CD4-positive, alpha-beta T cell treated with Interleukin-6 for 4 hours (primary cell): ENCODE results near the gene GSTO2.
A peak's percentile ranks its signal among the peaks of the same experiment; 100 is the strongest.

Experiments used
- DNase-seq: peaks from one replicate; pipeline ENCODE4 v3.0.0-alpha.2; 2020; ENCODE audit warnings: mixed read lengths

GSTO2 gene

DNA sequence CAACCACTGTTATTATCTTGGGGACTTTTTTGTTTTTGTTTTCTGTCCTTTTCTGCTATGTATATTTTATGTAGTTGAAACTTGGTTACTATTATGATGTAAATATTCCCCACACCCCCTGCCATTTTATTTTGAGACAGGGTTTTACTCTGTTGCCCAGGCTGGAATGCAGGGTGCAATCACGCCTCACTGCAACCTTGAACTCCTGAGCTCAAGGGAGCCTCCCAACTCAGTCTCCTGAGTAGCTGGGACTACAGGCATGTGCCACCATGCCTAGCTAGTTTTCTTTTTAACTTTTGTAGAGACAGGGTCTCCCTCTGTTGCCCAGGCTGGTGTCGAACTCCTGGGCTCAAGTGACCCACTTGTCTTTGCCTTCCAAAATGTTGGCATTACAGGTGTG lies 18.0 kb downstream of the GSTO2 start:
- no peak for DNase-seq

- no peak for DNase-seq
Observed at GRCh38 chr10:104288355-104288754, 19.4 kb downstream of the GSTO2 start.

- peak; percentile 92 for DNase-seq
Observed at GRCh38 chr10:104291439-104291951, 22.5 kb downstream of the GSTO2 start.

DNA sequence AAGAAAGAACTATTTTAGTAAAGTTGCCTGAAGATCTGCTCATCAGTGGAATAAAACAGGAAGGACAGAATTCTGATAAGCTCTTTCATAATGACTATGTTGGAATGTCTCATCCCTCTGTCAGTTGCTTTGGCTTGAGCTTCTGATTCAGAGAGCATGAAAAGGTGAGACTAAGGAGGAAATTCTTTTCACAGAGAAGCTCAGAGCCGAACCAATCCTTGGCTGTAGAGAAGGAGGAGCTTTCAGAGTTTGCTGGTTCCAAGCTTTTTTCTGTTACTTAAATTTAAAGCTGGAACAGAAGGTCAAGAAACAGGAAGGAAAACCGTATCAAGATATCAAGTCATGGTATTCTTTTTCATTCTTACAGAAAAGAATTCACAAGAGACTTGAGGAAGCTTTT lies 24.0 kb downstream of the GSTO2 start:
- DNase-seq: no peak

DNA sequence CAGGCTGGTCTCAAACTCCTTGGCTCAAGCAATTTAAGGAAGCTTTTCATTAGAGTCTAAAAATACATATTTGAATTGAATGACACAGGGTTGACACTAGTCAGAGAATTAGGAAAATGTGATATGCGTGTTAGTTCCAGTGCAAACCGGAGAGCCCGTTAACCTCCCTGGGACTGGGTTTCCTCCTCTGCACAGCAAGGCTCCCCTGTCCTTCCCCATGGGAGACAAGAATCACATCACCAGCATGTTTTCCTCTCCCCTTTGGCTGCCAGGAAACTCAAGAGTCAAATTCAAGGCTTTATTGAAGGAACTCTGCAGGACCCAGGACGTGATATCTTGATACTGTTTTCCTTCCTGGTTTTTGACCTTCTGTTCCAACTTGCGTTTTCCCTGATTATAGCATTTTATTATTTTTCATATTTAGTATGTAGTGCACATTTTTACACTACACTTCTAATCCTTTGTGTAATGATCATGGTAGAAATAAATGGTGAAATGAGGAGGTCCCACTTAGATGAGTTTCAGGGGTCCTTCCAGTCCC lies 24.9 kb downstream of the GSTO2 start:
- no peak for DNase-seq

DNA sequence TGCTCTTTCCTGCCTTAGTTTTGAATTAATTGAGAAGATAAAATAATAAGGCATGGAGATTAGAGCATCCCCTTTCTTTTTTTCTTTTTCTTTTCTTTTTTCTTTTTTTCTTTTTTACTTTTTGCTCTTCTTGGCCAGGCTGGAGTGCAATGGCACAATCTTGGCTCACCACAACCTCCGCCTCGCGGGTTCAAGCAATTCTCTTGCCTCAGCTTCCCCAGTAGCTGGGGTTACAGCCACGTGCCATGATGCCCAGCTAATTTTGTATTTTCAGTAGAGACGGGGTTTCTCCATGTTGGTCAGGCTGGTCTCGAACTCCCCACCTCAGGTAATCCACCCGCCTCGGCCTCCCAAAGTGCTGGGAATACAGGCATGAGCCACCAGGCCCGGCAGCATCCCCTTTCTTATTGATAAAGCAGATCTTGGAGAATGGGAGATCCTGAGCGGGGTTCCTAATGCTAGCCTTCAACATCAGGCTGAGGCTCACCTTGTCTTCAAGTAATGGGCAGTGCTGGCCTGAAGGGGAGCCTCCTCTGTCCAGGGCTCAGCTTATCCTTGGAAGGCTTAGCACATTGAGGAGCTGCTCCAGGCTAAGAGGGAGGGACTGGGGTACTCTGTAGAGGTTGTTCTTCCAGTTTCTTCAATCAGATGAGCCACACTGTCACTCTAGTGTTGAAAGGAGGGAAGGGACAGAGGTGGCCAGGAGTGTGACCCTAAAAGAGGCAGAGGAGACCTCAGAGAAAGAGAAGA lies 27.9 kb downstream of the GSTO2 start:
- no peak for DNase-seq

GRCh38 chr10:104297697-104298660 lies 29.0 kb downstream of the GSTO2 start:
- DNase-seq: peak; percentile 47

DNA sequence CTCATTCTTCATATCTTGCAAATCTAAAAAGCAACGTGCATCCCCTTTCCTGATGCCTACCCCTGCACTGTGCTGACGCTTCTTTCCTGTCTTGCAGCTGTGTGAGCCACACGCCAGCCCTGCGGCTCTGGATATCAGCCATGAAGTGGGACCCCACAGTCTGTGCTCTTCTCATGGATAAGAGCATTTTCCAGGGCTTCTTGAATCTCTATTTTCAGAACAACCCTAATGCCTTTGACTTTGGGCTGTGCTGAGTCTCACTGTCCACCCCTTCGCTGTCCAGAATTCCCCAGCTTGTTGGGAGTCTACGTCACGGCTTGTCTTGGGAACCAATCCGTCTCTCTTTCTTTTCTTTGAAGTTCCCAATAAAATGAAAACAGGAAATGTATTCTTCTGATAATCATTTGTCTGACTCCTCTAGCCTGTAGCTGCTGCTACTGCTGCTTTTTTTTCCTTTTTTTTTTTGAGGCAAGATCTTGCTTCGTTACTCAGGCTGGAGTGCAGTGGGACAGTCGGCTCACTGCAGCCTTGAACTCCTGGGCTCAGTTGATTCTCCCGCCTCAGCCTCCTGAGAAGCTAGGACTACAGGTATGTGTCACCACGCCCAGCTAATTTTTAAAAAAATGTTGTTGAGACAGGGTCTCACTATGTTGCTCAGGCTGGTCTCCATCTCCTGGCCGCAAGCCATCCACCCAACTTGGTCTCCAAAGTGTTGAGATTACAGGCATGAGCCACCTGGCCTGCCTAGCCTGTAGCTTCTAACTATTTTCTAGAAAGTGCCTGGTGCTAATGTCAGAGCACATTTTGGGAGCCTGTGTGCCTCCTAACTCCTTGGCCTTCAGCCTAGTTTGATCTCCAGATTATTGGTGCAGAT lies 30.3 kb downstream of the GSTO2 start:
- no peak for DNase-seq

DNA sequence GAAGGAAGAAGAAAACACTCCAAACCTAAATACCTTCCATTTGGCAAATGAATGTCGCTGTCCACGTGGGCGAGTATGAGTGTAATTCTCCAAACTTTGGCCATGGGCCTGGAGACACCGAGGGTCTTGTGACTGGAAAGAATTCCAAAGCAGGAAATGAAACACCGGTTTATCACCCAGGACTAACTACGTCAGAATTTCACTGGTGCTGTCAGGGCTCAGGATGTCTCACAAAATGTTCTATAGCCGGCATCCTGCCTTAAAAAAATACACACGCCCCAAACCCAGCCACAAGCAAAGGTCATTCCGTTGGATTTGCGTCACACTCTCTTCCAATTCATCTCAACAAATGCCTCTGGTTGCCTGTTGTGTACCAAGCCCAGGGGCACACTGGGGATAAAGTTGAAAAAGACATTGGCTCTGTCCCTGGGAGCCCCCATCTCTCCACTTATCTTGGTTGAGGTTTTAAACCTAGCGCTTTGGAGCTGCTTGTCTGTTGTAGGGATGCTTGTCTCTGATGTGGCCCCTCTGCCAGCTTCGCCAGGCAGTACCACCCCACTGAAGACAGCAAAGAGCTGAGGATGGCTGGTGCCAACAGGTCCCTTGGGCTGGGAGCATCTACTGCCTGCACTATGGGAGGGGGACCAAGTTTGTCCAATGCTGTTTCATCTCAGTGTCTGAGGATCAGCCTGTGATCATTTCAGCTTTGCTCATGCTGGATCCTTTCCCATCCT lies 31.2 kb downstream of the GSTO2 start:
- DNase-seq: no peak

DNA sequence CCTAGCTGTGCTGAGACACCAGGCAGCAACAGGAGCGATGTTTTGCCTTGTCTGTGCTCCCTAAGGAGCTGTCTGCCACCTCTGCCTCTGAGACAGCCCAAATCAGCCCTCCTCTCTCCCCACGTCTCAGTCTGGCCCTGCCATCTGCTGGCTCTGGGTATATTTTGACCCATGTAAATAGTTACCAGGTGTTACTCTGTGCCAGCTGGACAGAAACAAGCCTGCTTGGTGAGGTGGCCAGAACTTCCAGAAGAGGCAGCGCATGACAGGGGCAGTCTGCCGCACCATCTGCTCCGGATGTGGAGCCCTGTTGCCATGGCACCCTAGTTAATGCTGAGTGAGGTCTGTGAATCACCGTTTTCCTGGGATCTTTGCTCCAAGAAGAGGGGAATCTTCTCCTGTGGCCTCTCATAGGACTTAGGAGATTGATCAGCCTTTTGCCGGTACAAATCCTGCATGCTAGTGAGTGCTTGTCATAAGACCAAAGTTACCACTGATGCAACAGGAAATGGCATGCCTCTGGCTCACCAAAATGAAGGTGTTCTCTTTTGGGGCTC lies 31.8 kb downstream of the GSTO2 start:
- peak; percentile 39 for DNase-seq

DNA sequence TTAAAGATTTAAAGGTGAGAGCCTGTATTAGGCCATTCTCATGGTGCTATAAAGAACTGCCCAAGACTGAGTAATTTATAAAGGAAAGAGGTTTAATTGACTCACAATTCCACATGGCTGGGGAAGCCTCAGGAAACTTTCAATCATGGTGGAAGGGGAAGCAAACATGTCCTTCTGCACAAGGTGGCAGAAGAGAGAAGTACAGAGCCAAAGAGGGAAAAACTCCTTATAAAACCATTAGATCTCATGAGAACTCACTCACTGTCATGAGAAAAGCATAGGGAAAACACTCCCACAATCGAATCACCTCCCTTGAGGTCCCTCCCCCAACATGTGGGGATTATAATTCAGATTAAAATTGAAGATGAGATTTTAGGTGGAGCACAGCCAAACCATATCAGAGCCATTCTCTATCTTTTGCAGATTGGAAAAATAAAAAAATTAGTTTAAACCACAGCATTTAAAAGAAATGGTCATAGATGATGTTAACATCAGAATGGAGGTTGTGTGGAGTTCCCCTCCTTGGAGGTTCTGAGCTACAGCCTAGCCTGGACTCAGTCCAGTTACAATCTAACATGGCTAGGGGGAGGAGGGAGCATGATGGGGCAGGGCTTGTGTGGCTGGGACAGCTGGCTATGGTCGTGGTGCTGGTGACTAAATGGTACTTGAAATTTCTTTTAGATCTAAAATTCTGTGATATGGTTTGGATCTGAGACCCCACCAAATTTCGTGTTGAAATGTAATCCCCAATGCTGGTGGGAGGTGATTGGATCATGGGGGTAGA lies 33.1 kb downstream of the GSTO2 start:
- no peak for DNase-seq

DNA sequence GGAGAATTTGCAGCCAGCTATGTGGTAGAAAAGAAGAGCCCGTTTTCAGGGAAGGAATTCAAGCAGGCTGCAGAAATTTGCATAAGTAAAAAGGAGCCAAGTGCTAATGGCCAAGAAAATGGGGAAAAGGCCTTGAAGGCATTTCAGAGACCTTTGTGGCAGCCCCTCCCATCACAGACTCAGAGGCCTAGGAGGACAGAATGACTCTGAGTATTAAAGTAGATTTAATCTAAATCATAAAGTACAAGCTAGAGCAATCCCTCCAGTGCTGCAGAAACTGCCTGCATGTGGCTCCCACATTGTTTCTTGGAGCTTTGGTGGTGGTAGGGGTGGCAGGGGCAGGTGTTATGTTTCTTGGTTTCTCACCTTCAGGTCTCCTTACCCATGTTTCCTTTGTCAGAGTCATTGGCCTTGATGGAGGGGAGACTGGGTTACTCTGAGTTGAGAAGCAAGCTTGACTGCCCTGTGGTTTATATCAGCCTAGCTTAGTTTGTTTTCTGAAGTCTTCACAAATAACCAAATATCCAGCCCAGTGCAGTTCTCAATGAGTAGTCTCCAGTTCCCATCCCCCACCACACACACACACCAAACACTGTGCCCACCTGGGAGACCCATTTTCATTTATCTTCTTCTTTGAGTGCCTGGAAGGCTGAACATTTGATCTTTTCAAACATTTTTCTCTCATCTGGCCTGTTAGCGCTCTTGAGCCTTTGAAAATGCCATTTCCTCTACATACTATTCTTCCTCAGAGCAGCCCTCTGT lies 34.8 kb downstream of the GSTO2 start:
- DNase-seq: no peak

DNA sequence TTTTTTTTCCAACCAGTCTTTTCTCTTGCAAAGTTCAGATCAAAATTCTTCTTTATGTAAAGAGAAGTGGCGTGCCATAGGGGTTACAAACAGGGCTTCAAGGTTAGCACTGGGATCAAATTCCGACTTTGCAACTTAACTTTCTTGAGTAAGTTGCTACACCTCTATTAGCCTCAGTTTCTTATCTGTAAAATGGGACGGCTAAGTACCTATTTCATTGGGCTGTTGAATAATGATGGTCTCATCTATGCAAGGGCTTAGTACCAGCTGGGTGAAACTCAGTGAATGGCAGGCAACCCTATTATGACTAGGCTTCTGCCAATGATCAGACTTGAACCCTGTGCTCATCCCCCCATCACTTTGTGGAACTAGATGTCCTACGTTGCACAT lies 35.4 kb downstream of the GSTO2 start:
- DNase-seq: no peak

DNA sequence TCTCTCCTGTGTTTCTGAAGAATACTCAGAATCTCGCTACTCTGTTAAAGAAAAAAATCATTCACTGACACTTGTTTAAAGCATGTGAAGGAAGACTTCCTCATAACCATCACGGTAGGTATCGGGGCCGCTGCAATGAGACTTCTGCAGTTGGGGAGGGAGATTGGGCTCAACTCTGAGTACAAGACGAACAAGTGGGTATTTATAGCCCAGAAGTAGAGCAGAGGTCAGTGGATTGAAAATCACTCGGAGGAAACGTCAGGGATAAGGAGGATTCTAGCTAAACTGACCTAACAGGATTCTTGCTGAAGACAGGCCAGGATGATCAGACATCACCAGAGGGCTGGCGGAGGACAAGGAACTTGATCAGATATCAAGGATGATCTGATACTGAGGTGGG lies 35.9 kb downstream of the GSTO2 start:
- DNase-seq: no peak

GRCh38 chr10:104306897-104307296 lies 37.9 kb downstream of the GSTO2 start:
- DNase-seq: no peak

- no peak for DNase-seq
Observed at GRCh38 chr10:104307576-104308438, 38.8 kb downstream of the GSTO2 start.

DNA sequence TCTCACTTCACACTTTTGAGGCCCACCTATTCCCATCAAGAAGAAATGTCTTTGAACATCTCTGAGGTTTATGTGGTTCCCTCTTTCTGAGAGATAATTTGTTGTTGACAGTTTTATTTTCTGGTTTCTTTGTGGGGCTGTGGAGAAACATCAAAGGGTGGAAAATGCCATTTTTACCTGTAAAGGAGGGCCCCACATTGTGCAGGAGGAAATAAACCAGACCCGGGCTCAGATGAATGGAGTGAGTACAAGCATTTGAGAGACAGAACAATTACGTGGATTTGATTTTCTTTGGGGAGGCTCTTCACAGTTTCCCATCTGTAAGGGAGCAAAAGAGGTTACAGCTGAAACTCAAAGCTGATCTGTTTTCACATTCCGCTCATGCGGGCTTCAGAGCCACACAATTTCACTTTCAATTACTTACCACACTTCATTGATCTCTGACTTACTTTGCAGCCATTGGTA lies 39.5 kb downstream of the GSTO2 start:
- peak; percentile 57 for DNase-seq
